G401 (cell line): ENCODE measurements around the gene MYO18B. TPM values are rescaled to one million over a fixed set of nuclear protein-coding genes. Genes with fewer than 3 reads are reported as not detected.
A peak's percentile ranks its signal among the peaks of the same experiment; 100 is the strongest.

ENCODE experiments used
- DNase-seq: peaks from one replicate; pipeline ENCODE4 v3.0.0-alpha.2; 2015; ENCODE audit warnings: low spot score
- in situ Hi-C: cut with HindIII; loops from 2 replicates; pipeline ENCODE4 v1.10.0; 2016; ENCODE audit warnings: low sequenced_read_pairs, mixed read lengths
- total RNA-seq: library from RNA; depleted of rRNA; stranded (reverse); fragments of >200 nt; shearing (Covaris generic); gene quantifications from 2 replicates; pipeline ENCODE4 v1.2.3, GENCODE V29; 2014

The MYO18B gene
- total RNA-seq, 1 experiment from 2014 or later: not detected

DNA sequence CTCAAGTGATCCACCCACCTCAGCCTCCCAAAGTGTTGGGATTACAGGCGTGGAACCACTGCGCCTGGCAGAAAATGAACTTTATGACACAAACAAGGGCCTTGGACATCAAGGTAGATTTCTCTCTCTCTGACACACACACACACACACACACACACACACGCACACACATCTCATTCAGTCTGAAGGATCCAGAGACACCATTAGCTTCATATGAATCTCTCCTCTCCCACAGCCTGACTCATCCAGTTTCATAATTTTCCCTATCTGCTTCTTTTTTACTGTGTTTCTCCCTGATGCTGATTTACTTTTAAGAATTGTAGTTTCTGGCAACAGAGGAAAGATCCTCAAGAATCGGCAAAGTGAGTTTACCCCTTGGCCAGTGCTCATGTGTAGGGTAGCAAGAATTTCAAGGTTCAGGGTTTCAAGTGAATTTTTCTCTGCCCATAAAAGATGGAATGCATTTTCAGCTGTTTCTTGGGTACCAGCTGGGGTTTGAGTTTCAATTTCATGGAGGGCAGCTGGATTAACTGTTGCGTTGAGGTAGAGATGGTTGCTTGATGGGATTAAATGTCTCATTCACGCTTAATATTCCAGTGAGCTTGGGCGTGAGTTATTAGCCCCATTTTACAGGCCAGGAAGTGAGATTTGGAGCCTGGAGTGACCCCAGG is 3.5 kb downstream of the MYO18B start:
- in situ Hi-C loops: no loop called here
- no peak for DNase-seq

- in situ Hi-C loops: no loop called here
- no peak for DNase-seq
Observed at GRCh38 chr22:25746012-25746373, 4.0 kb downstream of the MYO18B start.

- in situ Hi-C loops: no loop called here
- DNase-seq: peak; percentile 87
Observed at GRCh38 chr22:25747245-25747944, 5.4 kb downstream of the MYO18B start.

GRCh38 chr22:25748140-25748539 is 6.2 kb downstream of the MYO18B start:
- in situ Hi-C loops: no loop called here
- DNase-seq: no peak

DNA sequence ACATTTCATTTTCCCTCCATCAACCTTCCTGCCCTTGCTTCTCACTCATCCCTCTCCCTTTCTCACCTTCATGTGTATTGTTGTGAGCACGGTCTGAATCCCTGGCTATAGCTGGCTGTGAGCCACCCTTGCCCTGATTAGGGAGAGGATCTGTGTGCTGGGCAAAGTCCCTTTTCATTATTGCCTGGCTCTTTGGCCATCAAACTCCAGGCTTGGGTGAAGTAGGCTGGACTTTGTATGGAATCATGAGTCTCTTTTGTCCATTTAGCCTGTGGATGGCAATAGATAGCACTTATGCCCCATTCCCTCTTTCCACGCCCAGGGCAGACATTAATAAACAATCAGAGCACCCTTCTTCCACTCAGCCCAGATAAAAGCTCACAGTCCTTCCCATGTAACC is 6.7 kb downstream of the MYO18B start:
- DNase-seq: no peak
- in situ Hi-C loops: no loop called here

GRCh38 chr22:25749420-25750169 is 7.6 kb downstream of the MYO18B start:
- no peak for DNase-seq
- in situ Hi-C loops: no loop called here

DNA sequence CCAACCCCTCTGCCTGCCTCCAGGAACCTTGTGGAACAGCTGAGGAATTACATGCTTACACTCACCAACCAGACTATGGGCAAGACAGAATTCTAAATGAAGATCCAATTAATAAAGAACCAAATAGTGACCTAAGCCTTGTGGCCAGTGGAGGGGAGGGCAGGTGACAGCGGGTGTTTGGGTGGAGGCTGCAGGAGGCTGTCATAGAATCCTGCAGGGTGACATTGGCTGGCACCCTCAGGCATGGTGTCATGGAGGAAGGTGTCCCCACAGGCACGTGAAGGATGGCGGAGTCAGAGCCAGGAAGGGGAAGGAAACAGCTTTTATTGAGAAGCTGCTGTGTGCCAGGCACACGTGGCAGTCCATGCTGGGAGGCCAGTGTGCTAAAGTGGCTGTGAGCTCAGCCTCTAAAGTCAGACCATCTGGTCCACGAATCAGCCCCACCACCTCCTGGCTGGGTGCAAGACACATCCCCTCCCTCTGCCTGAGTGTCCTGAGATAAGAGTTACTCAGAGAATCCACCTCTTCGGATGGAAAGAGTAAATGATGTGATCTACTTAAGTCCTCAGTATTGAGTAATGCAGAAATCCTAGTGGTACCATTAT is 8.7 kb downstream of the MYO18B start:
- peak; percentile 17 for DNase-seq
- in situ Hi-C loops: no loop called here

DNA sequence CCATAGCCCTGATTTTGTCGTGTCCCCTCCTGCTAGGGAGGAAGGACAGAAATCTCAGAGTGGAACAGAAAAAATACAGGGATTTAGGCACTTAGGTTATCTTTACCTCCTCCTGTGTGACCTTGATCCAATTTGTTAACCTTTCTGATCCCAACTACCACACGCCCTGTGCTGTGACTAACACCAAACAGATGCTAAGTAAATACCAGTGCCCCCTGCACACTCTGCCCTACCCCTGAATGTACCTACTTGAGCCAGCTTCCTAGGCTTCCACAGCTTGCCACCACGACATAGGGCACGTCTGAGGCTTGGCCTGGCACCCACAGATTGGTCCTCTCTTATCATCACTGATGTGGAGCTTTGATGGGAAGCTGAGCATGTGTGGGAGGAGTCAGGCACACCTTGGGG is 9.2 kb downstream of the MYO18B start:
- in situ Hi-C loops: no loop called here
- no peak for DNase-seq

- no peak for DNase-seq
- in situ Hi-C loops: no loop called here
Observed at GRCh38 chr22:25752615-25753214, 10.7 kb downstream of the MYO18B start.

DNA sequence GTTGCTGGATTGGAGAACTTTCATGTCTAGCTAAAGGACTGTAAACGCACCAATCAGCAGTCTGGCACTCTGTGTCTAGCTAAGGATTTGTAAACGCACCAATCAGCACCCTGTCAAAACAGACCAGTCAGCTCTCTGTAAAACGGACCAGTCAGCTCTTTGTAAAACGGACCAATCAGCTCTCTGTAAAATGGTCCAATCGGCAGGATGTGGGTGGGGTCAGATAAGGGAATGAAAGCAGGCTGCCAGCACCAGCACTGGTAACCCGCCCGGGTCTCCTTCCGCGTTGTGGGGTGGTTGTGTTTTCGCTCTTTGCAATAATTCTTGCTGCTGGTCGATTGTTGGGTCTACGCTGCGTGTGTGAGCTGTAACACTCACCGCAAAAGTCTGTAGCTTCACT is 11.3 kb downstream of the MYO18B start:
- no peak for DNase-seq
- in situ Hi-C loops: no loop called here

DNA sequence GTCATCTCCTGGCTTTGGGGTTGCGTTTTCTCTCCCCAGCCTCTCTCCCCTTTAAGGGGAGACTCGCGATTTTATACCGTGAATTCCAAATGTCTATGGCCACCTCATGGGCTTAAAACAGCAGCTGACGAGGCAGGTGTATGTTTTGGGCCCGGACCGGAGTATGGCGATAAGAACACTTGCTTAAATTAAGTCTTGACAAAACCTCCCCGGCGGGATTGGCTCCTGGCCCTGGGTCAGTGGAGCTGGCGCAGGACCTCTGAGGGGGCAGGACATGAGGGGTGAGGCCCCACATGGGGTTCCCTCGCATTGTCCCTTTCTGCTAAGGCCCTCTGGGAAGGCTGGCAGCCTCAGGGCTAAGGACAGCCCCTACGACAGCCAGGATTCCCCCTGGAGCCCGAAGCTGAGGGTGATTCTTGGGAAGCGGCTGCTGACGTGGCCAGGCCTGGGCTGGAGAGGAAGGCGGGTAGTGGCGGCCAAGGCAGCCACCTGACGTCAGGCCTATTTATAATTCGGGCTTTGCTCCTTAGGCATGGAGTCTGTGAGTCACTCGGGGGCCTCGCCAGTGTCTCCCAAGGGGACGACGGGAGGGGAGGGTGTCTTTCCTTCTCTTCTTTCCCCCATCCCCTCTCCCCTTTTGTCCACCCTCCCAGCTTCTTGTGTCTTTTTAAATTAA is 12.7 kb downstream of the MYO18B start:
- in situ Hi-C loops: no loop called here

GRCh38 chr22:25757686-25758085 is 15.7 kb downstream of the MYO18B start:
- in situ Hi-C loops: no loop called here
- DNase-seq: no peak

More for the DNA sequence above, 12.7 kb downstream of the MYO18B start:
- peak; percentile 82 for DNase-seq

GRCh38 chr22:25758316-25758715 is 16.3 kb downstream of the MYO18B start:
- in situ Hi-C loops: no loop called here

GRCh38 chr22:25759825-25760231 is 17.8 kb downstream of the MYO18B start:
- DNase-seq: no peak
- in situ Hi-C loops: no loop called here

More at GRCh38 chr22:25758316-25758715, 16.3 kb downstream of the MYO18B start:
- DNase-seq: no peak

GRCh38 chr22:25760294-25760693 is 18.3 kb downstream of the MYO18B start:
- DNase-seq: no peak
- in situ Hi-C loops: no loop called here

- in situ Hi-C loops: no loop called here
- no peak for DNase-seq
Observed at GRCh38 chr22:25760848-25761595, 19.0 kb downstream of the MYO18B start.

DNA sequence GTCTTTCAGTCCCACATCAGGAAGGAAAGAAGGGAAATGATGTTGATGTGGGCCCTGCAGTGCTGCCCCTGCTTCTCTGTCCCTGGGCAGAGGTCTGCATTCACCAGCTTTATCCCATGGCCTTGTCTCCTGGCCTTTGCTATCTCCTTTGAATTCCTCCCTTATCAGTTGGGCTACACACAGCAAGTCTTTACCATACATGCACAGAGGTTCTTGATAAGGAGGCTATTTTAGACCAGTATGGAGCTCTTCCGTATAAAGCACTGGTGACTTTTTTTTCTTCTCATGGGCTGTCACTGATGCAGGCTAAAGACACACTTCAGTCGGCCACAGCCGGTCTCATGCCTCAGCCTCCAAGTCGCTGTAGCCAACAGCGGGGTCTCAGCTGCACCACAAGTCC is 20.2 kb downstream of the MYO18B start:
- in situ Hi-C loops: no loop called here
- no peak for DNase-seq

- DNase-seq: no peak
- in situ Hi-C loops: no loop called here
Observed at GRCh38 chr22:25763239-25763777, 21.3 kb downstream of the MYO18B start.
